Prostate gland (tissue), 2 donors: ENCODE data around the gene TM4SF4. TPM values are rescaled to one million over a fixed set of nuclear protein-coding genes. Genes with fewer than 3 reads are reported as not detected.
A peak's percentile ranks its signal among the peaks of the same experiment; 100 is the strongest.

Experiments used
- DNase-seq: peaks from one replicate; pipeline ENCODE4 v3.0.0-alpha.2; 2019; ENCODE audit warnings: low spot score
- H3K27ac ChIP-seq, 2 donors: fragments of 200-600 bp; sonication (generic); 2 replicates each; pipeline ENCODE4 v1.5.1; 2017 to 2019
- H3K27me3 ChIP-seq: fragments of 200-600 bp; sonication (generic); replicated peaks from 2 replicates; pipeline ENCODE4 v1.5.1; 2019; ENCODE audit not compliant: insufficient read depth
- H3K36me3 ChIP-seq, 2 donors: fragments of 200-600 bp; sonication (generic); 1 replicate in 1 of 2; 2 replicates in 1 of 2; pipeline versions ENCODE4 v1.5.1 to v1.8.1; 2017 to 2019
- H3K4me1 ChIP-seq: fragments of 200-600 bp; sonication (generic); replicated peaks from 2 replicates; pipeline ENCODE4 v1.5.1; 2019
- H3K4me3 ChIP-seq, 2 donors: fragments of 200-600 bp; sonication (generic); 2 replicates each; pipeline ENCODE4 v1.5.1; 2017 to 2019
- H3K9me3 ChIP-seq: fragments of 200-600 bp; sonication (generic); 2 replicates; pipeline ENCODE4 v1.5.1; 2017
- CTCF ChIP-seq, 4 experiments: fragments of 200-600 bp in 2 of 4; fragments of 450-650 bp in 2 of 4; sonication (generic) in 2 of 4; IDR thresholded peaks; 1 replicate in 3 of 4; 2 replicates in 1 of 4; pipeline ENCODE4 v1.5.1; 2016 to 2019; ENCODE audit warnings: antibody characterized with exemption in 4 of 4, mild to moderate bottlenecking in 2 of 4, moderate library complexity in 2 of 4
- POLR2A ChIP-seq: fragments of 450-650 bp; IDR thresholded peaks from one replicate; pipeline ENCODE4 v1.6.1; 2016; ENCODE audit warnings: antibody characterized with exemption, mild to moderate bottlenecking
- POLR2AphosphoS5 ChIP-seq: sonication (generic); formaldehyde crosslinking; IDR thresholded peaks from one replicate; pipeline ENCODE4 v1.6.1; 2017; ENCODE audit warnings: antibody characterized with exemption
- WGBS: methylation state at CpG from one replicate; pipeline ENCODE4 v1.1.5; 2018; 5-methylcytosine and 5-hydroxymethylcytosine counted together
- intact Hi-C: fragments of 100-400 bp; cut with DNase I; formaldehyde crosslinking; loops from one replicate; pipeline ENCODE4 v1.14.2; 2022
- total RNA-seq, 2 donors: library from RNA; depleted of rRNA; stranded (reverse); fragments of >200 nt; gene quantifications; one replicate each; pipeline ENCODE4 v1.1.0, GENCODE V29; 2016

TM4SF4 gene
- total RNA-seq, 2 donors from 2014 or later, result not detected

DNA sequence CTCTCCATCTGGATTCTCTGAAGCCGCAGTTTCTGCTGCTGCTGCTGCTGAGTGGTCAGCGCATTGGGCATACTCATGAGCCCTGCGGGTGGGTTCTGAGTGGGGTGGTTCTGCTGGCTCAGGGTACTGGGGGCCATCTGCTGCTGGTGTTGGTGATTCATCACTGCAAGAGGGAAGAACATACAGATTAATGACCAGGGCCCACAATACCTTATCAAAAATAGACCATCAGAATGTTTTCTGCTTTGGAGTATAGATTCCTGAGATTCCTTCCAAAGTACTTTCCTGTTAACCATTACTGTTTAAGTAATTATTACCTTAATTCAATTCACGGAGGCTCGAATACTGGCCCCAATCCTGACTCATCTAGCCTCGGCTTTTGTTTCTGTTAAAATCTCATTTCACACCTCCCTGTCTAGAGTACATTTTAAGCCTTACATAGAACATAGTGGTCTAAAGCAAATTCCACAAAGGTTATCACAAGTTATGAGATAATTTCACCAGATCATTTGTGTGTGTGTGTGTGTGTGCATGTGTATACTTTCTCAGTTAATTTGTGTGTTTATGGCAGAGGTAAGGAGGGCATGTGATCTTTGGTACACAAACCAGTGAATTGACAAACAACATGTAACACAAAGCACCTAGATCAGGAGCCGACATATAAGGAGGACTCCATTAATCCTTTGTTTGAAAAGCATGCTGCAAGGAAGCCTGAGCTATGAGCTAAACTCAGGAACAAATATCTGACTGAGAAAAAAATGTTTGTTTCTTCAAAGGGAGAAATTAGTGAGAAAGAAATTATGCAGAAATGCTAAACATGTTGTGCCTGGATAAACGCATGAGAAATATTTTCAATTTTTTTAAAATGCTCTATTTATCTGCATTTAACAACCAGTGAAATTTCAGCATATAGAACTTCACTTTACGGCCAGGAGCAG is 68.1 kb downstream of the TM4SF4 start:
- Histone ChIP-seq H3K9me3 (no peaks in the 10 kb centered on the region), H3K27ac (no peak overlapping the region), H3K36me3 (peaks cover 0 to 3% of the 10 kb centered on the region in 2 donors), H3K4me1 (no peaks in the 10 kb centered on the region), H3K27me3 (no peaks in the 10 kb centered on the region), H3K4me3 (no peak overlapping the region)
- intact Hi-C loops, result no loop called here
- DNase-seq, result no peak
- TF ChIP-seq POLR2AphosphoS5, result peak; percentile 65
- TF ChIP-seq POLR2A, result no peak
- 74% methylated on average over 9 of the region's 9 CpGs for WGBS

- Histone ChIP-seq H3K27ac (no peak overlapping the region), H3K27me3 (no peaks in the 10 kb centered on the region), H3K36me3 (peaks cover 0 to 3% of the 10 kb centered on the region in 2 donors), H3K4me1 (no peaks in the 10 kb centered on the region), H3K9me3 (no peaks in the 10 kb centered on the region), H3K4me3 (no peak overlapping the region)
- no peak for DNase-seq
- WGBS, result 94% methylated on average over 2 of the region's 2 CpGs
- TF ChIP-seq POLR2AphosphoS5 (no peak), POLR2A (no peak), CTCF (IDR thresholded peaks at IDR 0.05) (no peak)
- intact Hi-C loops, result no loop called here
Observed at GRCh38 chr3:149545049-149545448, 70.6 kb downstream of the TM4SF4 start.

- no peak for DNase-seq
- H3K9me3 ChIP-seq, result no peaks in the 10 kb centered on the region
- 40% methylated on average over 9 of the region's 9 CpGs for WGBS
- H3K36me3 ChIP-seq, result no peaks in the 10 kb centered on the region
- H3K27ac ChIP-seq, result peak overlapping the region; percentile 9 to 28
- H3K27me3 ChIP-seq, result no peaks in the 10 kb centered on the region
- no peak overlapping the region for H3K4me3 ChIP-seq
- intact Hi-C loops, result no loop called here
- H3K4me1 ChIP-seq, result no peaks in the 10 kb centered on the region
- TF ChIP-seq CTCF (IDR thresholded peaks at IDR 0.05) (no peak), POLR2AphosphoS5 (no peak), POLR2A (no peak)
Observed at GRCh38 chr3:149547413-149547812, 72.9 kb downstream of the TM4SF4 start.

DNA sequence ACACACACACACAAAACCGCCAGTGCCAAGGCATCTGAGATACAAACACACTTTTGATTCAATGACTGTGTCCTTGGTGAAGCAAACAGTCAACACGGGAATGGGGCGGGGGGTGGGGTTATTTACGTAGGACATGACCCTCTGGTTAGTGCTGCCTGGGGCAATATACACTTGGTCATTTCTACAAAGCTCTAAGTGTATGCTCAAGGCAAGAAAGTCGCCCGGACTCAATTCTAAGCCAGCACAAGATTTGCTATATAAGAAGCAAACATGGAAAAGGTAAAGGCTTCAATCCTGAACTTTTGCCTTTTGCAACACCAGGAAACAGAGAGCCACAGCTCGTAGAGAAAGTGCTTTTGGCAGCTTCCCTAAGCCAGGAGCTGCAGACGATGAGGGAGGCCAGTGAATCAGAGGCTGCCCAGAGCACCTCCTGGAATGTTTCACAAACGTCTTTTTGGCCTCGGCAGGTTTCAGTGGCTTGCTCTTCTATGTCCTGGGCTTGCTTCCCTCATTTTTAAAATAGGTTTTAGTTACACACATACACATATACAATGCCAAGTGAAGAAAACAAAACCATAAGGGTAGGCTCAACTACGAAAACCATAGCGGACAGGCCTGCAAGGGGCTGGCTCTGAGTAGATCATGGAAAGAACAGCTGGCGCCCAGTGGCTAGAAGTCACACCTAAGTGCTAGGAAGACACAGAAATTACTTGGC is 73.6 kb downstream of the TM4SF4 start:
- DNase-seq, result peak; percentile 41
- WGBS, result 33% methylated on average over 13 of the region's 13 CpGs

More for the DNA sequence above, 73.6 kb downstream of the TM4SF4 start:
- intact Hi-C loops, result no loop called here
- Histone ChIP-seq H3K4me3 (no peak overlapping the region), H3K27me3 (no peaks in the 10 kb centered on the region), H3K27ac (peak overlapping the region; percentile 33 to 35), H3K36me3 (no peaks in the 10 kb centered on the region), H3K4me1 (no peaks in the 10 kb centered on the region), H3K9me3 (no peaks in the 10 kb centered on the region)
- TF ChIP-seq CTCF (IDR thresholded peaks at IDR 0.05) (no peak), POLR2AphosphoS5 (peak; percentile 39)
